22Rv1 (cell line): ENCODE data around the gene HSPB9.
A peak's percentile ranks its signal among the peaks of the same experiment; 100 is the strongest.

Experiments
- H3K27ac ChIP-seq: fragments of 450-650 bp; 2 replicates; pipeline ENCODE4 v1.5.1; 2017
- CTCF ChIP-seq: fragments of 450-650 bp; IDR thresholded peaks from 2 replicates; pipeline ENCODE4 v1.5.1; 2017; ENCODE audit warnings: mild to moderate bottlenecking
- ZFX ChIP-seq: fragments of 450-650 bp; IDR thresholded peaks from 2 replicates; pipeline ENCODE4 v1.6.1; 2017; ENCODE audit warnings: antibody characterized with exemption, borderline replicate concordance

Gene HSPB9

DNA sequence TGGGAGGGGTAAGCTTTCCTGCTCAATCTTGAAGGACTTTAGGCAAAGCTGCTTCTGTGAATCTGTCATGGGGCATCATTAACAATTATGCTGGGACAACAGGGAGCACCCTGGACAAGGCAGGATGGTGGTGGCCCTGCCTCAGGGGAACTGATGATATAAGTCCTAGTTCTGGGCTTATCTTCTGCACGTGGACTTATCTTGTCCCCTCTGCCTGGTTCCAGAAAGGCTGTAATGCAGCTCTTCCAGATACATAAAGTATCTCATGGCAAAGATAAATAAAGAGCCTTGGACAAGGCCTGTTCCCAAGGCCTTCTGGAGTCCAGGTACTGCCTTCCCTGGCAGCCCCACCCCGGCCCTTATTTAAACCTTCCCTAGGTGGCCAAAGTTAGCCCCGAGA lies 18.3 kb upstream of the HSPB9 start:
- no peak overlapping the region for H3K27ac ChIP-seq
- TF ChIP-seq CTCF: no peak
- TF ChIP-seq ZFX: no peak

DNA sequence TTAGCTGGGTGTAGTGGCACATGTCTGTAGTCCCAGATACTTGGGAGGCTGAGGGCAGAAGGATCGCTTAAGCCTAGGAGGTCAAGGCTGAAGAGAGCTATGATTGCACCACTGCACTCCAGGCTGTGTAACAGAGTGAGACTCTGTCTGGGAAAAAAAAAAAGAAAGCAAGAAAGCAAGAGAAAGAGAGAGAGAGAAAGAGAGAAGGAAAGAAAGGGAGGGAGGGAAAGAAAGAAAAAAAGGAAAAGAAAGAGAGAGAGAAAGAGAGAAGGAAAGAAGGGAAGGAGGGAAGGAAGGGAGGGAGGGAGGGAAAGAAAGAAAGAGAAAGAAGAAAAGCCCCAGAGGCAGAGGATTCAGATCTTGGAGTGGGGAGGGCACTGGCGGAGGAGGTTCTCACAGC lies 16.6 kb upstream of the HSPB9 start:
- no peak overlapping the region for H3K27ac ChIP-seq
- TF ChIP-seq ZFX: no peak

DNA sequence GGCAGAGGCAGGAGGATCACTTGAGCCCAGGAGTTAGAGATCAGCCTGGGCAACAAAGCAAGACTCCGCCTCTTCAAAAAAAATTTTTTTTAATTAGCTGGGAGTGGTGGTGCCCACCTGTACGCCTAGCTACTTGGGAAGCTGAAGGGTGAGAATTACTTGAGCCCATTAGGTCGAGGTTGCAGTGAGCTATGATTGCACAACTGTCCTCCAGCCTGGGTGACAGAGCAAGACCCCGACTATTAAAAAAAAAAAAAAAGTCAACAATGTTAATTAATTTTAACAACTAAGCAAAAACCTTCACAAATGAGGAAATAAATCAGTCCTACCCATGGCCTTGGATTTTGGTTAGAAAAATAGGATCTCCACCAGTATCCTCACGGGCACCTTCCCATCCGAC lies 15.5 kb upstream of the HSPB9 start:
- no peak for TF ChIP-seq CTCF
- no peak for TF ChIP-seq ZFX
- no peak overlapping the region for H3K27ac ChIP-seq

DNA sequence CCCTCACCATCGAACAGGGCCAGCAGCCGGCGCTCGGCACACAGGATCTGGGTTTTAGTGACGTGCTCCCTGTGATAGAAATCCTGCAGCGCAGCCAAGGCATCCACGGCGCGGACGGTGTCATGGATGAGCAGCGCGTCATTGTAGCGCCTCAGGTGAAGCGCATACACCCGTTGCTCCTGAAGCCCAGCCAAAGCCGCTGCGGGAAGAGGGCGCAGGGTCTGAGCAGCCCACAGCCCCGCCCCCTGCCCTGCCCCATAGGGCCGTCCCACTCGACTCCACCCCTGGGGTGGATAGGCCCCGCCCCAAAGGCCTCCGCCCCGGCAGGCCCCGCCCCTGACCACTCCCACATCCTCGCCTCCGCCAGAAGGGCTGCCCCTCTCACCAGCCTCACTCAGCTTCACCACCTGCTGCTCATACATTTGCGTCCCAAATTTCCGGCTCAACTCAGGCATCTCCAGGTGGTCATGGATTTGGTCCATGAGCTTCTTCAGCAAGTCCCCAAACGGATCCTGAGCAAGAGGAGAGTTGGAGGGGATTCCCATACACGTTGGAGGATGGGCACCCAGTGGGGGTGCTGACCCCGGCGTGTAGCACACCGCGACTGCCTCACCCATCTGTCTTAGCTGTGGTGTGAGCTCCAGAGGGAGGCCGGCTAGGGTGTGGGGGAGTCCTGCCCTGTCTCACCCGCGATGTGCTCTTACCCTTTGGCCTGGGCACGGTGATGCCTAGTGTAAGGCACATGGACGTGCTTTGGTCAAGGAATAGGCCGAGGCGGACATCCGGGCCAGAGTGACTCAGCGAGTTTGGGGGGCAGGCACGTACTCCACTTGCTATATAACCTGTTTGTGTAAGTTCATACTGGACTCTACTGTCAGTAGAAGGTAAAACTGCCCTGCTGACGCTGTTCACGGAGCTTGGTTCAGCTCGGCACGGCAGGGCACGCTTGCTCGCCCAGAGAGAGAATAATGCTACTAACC lies 14.7 kb upstream of the HSPB9 start:
- TF ChIP-seq CTCF (0 out of 2 replicates have a peak, but pooled peaks have one; percentile 10), ZFX (no peak)
- no peak overlapping the region for H3K27ac ChIP-seq

- H3K27ac ChIP-seq: no peak overlapping the region
- no peak for TF ChIP-seq CTCF
- no peak for TF ChIP-seq ZFX
Measured at GRCh38 chr17:42109086-42109485, 13.5 kb upstream of the HSPB9 start.

- TF ChIP-seq ZFX (no peak), CTCF (no peak)
- no peak overlapping the region for H3K27ac ChIP-seq
Measured at GRCh38 chr17:42110301-42111264, 12.0 kb upstream of the HSPB9 start.

- no peak for TF ChIP-seq CTCF
- TF ChIP-seq ZFX: no peak
- no peak overlapping the region for H3K27ac ChIP-seq
Measured at GRCh38 chr17:42111265-42111636, 11.4 kb upstream of the HSPB9 start.
